Stimulated activated CD8-positive, alpha-beta memory T cell treated with anti-CD3 and anti-CD28 coated beads, Interleukin-7, amount 100 ng/mL, for 24 hours (primary cell): Measurements from ENCODE around the gene MAB21L4.

Experiments
- DNase-seq: peaks from one replicate; pipeline ENCODE4 v3.0.0-alpha.2; 2020; ENCODE audit warnings: low read depth

Gene MAB21L4

DNA sequence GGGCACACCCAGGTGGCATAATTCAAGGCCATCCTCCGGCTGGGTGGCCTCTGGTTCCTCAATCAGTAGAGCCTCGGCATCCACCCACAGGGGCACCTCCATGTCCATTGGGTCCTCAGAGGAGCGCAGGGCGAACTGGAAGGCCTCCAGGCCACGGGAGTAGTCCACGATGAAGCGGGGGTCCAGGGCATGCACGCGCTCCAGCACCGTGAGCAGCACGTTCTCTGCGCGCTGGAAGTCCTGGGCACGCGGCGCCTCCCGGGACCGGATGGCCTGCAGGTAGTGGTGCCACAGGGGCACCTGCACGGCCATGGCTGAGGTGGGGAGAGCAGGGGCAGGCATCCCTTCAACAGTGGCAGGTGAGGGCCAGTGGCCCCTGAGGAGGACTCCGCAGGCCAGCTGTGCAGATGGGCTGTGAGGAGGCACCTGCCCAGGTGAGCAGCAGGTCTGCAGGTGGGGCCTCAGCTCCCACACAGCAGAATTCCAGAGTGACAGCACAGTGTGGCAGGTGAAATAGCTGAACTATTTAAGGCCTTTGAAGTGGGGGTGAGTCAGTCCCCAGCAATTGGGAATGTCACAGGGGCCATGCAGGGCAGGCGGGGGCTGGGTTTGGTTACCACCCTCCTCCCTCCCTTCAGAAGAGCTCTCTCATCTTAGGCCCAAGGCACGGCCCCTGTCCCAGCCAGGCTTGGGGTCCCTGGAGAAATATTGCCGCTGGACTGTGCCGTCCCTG lies at the start of gene MAB21L4:
MAB21L4 (minus strand) TSS at position 501 of the 733 bp plus-strand sequence; CDS start at position 342, 159 bp downstream.
- DNase-seq, result no peak

GRCh38 chr2:240936106-240936505 lies 40.1 kb upstream of the MAB21L4 start:
- DNase-seq, result no peak

- no peak for DNase-seq
These were observed 39.3 kb upstream of the MAB21L4 start for GRCh38 chr2:240935103-240935876.

DNA sequence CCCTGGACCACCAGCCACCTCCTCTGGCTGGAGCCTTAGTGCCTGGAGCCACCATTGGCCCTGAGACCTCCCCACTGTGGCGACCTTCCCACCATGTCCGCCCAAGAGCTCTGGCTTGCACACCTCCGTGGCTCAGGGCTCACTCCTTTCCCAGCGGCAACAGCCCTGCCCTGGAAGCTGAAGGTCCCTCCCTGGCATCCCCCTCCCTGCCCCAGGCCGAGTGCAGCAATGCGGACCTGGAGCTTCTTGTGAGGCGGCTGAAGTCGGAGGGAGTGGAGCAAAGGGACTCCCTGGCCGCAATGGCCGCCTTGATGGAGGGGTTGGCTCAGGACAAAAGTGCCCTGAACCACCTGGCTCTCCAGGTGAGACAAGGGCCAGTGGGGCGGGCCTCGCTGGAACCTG lies 38.7 kb upstream of the MAB21L4 start:
- DNase-seq, result no peak

- no peak for DNase-seq
These were observed 38.2 kb upstream of the MAB21L4 start for GRCh38 chr2:240933966-240934700.

DNA sequence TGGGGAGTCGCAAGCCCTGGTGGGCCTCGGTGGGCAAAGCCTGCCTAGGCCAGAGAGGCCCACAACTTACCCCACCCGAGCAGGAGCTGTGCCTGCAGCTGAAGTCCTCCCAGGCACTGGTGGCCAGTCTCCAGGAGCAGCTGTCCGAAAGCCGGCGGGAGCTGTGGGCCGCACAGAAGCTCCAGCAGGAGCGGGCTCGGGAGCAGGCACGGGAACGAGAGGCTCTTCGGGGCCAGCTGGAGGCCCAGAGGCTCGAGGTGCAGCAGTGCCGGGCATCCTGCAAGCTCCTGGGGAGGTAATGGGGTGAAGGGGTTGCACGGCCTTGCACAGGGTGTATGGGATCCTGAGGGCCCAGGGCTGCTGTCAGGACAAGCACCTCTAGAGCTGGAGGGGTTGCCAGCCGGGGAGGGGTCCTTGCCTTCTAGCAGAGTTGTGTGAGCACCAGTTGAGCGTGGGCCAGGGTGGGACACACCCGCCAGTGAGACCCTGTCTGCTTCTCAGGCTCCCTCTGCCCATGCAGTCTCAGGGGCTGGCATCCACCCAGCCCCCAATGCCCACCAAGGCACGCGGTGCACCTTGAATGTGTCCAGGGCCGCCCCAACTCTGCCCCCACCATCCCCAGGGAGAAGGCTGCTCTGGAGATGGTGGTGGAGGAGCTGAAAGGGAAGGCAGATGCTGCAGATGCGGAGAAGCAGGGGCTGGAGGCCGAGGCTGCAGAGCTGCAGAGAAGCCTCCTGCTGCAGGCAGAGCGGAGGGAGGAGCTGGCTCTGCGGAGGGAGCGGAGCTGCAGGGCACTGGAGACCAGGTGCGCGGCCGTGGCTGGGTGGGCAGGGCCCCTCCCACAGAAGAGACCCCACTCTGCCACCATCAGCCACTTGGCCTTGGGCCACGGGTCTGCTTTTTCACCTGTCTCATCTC lies 37.4 kb upstream of the MAB21L4 start:
- DNase-seq, result no peak

DNA sequence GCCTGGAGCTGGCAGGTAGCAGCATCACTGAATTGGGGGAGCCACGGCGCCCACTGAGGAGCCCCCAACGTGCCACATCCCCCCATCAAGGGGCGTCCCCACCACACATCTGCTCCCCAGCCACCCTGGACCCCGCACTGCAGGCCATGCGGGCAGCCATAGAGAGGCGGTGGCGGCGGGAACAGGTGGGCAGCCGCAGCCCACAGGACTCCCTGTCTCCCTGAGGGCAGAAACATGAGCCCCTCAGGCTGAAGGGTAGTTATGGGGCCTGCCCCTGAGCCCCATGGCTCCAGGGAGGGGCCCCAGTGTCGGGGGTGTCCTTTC lies 36.7 kb upstream of the MAB21L4 start:
- no peak for DNase-seq

DNA sequence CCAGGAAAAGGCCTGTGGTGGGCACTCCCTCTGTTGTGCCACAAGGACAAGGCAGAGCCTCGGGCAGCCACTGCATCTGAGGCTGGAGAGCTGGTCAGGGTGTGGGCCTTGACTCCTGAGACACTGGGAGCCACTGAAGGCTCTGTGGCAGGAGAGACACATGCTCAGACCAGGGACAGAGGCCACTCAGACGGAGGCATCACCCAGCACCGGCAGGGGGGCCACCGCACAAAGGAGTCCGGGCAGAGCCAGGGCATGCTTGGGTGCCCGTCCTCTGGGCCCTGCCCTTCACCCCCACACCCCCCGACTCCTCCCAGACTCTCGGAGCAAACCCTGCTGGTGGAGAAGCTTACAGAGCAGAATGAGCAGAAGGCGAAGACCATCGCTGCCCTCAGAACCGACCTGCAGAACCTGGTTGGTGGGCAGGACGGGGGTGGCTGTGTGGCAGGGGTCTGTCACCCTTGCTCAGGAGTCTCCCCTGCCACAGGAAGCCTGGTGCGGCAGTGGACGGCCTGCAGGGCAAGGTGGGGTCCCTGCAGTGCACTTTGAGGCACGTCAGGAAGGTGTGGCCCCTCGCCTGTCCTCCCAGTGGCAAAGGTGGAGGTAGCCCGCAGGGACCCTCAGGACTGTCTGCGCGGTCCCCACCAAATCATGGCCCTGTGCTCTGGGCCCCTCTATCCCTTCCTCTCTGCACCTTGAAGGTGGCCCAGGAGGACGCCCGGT lies 36.2 kb upstream of the MAB21L4 start:
- DNase-seq, result no peak

DNA sequence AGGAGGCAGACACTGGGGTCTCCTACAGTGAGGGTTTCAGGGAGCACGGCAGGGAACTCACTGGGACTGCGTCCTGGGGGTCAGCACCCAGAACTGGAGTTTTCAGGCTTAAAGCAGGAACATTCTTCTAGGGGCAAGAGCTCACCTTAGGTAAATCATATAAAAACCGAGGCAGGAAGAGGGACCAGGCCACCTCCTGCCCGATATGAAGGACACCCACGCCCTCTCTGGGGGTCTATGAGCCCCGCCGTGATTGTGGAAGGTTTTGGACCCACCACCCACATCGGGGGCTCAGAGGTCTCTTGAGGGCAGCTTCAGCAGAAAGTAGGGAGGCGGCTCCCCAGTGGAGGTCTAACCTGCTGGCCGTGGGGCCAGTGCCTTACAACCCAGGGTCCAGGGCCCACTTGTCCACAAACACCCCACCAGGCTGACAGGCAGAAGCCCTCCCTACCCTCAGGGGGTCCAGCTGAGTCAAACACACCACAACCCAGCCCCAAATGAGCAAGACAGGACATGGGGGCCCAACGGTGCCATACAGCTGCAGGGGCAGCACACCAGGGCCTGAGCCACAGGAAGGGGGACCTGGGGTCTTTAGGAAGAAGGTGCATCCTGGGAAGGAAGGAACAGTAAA lies 35.5 kb upstream of the MAB21L4 start:
- DNase-seq, result no peak

- no peak for DNase-seq
These were observed 34.8 kb upstream of the MAB21L4 start for GRCh38 chr2:240930631-240931318.

DNA sequence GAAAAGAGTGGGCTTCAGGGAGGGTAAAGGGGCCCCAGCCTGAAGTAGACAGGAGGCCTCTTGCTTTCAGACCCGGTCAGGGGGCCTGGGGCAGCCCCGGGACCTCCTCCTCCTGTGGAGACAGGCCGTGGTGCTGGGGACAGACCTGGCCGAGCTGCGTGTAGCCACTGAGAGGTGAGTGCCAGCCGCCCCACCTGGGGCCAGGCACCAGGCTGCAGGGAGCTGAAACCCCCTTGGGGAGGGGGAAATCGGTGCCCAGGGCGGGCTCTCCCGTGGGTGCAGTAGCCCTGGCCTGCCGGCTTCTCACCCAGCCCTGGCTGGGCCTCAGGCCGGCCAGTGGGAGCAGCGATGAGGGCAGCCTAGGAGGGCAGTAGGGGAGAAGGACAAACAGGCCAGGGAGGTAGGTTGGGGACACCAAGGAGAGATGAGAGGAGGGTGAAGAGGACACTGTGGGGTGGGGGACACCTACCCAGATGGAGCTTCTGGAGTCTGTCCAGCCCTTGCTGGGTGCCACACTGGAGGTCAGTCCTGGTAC lies 34.2 kb upstream of the MAB21L4 start:
- no peak for DNase-seq

DNA sequence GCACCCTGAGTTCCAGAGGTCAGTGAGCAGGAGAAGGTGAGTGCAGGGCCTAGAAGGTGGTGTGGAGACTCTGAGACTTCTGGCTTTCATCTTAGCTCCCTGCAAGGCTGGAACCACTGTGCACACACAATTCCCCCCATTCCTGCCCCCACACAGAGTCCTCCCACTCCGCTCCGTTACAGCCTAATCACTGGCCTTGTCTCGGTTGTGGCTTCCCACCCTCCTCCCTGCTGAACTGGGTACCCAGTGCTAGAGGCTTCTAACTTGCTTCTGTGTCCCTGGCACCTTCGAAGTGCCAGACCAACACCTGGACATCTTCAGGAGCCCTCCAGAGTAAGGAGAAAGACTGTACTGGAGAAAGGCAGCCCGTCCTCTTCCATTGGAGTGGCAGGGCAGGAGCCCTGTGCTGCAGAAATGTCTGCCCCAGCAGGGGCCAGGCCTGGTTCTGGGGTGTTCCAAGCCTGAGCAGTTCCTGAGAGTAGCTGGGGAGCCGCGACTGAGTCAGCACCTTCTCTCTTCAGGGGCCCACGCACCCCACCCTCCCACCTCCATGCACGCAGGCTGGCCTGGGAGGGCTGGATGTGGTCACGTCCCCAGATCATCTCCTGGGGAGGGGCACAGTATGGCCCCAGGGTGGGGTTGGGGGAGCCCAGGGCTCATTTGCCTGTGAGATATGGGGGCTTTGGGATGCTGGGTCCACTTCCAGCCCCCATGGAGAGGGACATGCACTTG lies 33.6 kb upstream of the MAB21L4 start:
- DNase-seq, result no peak

- no peak for DNase-seq
These were observed 32.8 kb upstream of the MAB21L4 start for GRCh38 chr2:240928476-240929363.

GRCh38 chr2:240927390-240927781 lies 31.4 kb upstream of the MAB21L4 start:
- no peak for DNase-seq

- no peak for DNase-seq
These were observed 30.8 kb upstream of the MAB21L4 start for GRCh38 chr2:240926516-240927389.

- DNase-seq, result no peak
These were observed 29.9 kb upstream of the MAB21L4 start for GRCh38 chr2:240925568-240926515.
